Spleen (tissue), 7 donors: ENCODE measurements around the gene PCDHGA2.

Source experiments
- POLR2AphosphoS5 ChIP-seq, 3 donors: sonication (generic); formaldehyde crosslinking; IDR thresholded peaks; one replicate each; pipeline ENCODE4 v1.5.1; 2017; ENCODE audit warnings: antibody characterized with exemption in 3 of 3
- TF ChIP-seq, protein P1 (sequence below), 11 experiments: fragments of 200-600 bp in 7 of 11; fragments of 450-650 bp in 4 of 11; sonication (generic) in 4 of 11; IDR thresholded peaks in 8 of 11; conservative IDR thresholded peaks in 3 of 11; 1 replicate in 7 of 11; 2 replicates in 4 of 11; pipeline versions ENCODE4 v1.4.0 to v1.8.0; 2016 to 2021; ENCODE audit warnings: antibody characterized with exemption in 11 of 11, inconsistent platforms in 4 of 11, mild to moderate bottlenecking in 1 of 11
- donor health status: DM: no; HTN: no; CAD: no; lungs with moderate emphysema.
- donor health status: DM: no; HTN: no; CAD: no.
- donor health status: DM: no; HTN: no; CAD: no.

DNA sequence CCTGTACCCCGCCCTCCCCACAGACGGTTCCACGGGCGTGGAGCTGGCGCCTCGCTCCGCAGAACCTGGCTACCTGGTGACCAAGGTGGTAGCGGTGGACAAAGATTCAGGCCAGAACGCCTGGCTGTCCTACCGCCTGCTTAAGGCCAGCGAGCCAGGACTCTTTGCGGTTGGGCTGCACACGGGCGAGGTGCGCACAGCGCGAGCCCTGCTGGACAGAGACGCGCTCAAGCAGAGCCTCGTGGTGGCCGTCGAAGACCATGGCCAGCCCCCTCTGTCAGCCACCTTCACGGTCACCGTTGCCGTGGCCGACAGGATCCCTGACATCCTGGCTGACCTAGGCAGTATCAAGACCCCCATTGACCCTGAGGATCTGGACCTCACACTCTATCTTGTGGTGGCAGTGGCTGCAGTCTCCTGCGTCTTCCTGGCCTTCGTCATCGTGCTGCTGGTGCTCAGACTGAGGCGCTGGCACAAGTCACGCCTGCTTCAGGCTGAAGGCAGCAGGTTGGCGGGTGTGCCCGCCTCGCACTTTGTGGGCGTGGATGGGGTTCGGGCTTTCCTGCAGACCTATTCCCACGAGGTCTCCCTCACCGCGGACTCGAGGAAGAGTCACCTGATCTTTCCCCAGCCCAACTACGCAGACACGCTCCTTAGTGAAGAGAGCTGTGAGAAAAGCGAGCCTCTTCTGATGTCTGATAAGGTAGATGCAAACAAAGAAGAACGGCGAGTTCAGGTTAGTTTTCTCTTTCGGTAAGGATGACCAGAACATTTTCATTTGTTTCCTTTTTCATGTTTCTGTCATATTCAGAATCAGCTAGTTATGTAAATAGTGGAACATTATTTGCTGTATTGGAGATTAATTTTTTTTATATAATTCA, 27.7 kb downstream of the PCDHGA2 start:
- TF ChIP-seq, protein P1, sequence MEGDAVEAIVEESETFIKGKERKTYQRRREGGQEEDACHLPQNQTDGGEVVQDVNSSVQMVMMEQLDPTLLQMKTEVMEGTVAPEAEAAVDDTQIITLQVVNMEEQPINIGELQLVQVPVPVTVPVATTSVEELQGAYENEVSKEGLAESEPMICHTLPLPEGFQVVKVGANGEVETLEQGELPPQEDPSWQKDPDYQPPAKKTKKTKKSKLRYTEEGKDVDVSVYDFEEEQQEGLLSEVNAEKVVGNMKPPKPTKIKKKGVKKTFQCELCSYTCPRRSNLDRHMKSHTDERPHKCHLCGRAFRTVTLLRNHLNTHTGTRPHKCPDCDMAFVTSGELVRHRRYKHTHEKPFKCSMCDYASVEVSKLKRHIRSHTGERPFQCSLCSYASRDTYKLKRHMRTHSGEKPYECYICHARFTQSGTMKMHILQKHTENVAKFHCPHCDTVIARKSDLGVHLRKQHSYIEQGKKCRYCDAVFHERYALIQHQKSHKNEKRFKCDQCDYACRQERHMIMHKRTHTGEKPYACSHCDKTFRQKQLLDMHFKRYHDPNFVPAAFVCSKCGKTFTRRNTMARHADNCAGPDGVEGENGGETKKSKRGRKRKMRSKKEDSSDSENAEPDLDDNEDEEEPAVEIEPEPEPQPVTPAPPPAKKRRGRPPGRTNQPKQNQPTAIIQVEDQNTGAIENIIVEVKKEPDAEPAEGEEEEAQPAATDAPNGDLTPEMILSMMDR (IDR thresholded peaks at IDR 0.05 in 8 of 11, conservative IDR thresholded peaks at IDR 0.05 in 3 of 11), result no peak
- TF ChIP-seq POLR2AphosphoS5 (IDR thresholded peaks at IDR 0.05), result no peak
